ENCODE data around the gene AMOT.

AMOT gene

DNA sequence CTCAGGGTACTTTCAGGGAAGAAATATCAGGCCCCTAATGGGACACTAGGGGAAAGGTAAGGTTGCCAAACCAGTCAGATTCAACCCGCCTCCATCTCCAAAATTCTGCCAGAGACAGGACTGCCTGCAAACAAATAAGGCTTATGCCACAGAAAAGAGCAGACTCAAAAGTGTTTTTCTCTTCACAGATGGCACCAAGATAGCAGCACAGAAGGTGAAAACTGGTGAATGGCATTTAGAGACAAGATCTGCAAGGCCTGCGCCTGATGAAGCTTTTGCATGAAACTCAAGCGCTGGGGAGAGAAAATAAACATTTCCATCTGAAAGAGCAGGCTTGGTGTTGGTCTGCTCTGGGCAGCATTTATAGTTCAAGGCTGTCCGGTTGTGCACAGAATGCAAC lies 27.9 kb downstream of the AMOT start:
- DNase-seq (ENCODE audit: extremely low spot score, insufficient read length, low read depth), result no peak
- FAIRE-seq, result no peak

DNA sequence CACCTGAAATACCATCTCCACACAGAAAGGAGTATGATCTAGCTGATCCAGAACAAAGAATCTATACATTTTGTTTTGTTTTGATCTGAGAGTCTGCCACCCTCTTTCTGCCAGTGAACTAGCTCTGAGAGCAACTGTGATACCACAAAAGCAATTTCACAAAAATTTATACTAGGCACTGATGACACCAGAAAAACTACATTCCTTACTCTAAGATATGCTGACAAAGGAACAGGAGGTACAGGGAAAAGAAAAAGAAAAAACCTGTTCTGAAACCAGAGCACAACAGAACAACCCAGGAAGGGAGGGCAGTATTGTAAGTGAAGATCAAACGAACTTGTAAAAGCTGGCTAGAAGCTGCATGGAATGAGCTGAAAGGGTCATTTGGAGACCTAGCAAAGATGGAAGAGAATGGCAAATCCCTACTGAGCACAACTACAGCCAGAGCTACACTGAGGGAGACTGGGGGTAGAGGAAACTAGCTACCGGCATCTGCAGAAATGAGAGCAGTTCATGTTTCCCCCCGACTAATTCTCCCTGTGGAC lies 31.9 kb downstream of the AMOT start:
- DNase-seq (ENCODE audit: extremely low spot score, insufficient read length, low read depth), result no peak
- no peak for FAIRE-seq

DNA sequence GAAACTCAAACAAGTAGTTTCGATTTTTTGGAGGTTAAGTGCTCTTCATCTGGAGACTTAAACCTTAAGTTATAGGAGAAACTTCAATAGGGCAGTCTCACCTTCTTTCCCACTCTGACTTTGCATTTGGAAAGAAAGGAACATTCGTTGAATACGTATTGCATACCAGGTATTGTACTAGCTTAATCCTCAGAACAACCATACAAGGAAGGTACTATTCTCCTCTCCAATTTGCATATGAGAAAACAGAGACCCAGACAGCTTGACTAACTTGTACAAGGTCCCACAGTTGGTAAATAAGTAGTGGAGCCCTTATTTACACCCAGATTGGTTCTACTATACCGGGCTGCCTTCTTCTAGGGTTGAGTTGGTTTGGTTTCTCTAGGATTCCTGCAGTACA lies 32.6 kb downstream of the AMOT start:
- FAIRE-seq, result no peak

DNA sequence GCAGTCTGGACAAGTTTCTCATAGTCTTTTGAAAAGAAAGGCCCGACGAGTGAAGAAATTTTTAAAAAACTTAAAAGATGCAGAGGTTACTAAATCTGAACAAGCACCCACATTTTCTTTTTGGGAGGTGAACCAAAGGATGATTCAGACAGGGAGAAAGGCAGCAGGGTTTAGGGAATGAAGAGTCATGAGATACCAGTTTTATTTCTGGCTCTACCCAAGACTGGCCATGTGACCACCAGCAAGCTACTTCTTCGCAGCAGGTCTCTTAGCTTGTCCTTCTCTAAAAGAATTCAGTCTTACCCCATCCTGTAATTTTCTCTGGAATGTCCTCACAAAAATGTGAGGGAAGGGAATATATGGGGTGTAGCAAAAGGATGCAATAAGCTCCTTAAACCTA lies 37.6 kb downstream of the AMOT start:
- DNase-seq (ENCODE audit: extremely low spot score, insufficient read length, low read depth) (no peak), FAIRE-seq (no peak)

More for the DNA sequence above, 32.6 kb downstream of the AMOT start:
- DNase-seq (ENCODE audit: extremely low spot score, insufficient read length, low read depth), result no peak

DNA sequence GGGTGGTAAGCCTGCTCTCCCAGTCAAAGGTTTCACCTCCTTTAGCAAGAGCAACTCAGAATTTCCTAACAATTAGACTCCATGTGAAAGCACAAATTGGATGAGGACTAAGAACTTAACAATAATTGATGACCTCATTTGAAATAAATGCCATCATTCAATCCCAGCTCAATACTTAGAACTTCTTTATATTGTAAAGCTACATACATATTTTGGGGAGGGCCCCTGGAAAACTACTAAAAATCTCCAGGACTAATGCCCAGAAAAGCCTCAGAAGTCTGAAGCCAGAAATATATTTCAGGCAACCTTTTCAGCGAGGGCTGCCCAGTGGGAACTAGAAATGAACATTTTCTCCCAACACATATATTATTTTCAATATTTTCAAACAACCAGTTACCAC lies 38.1 kb downstream of the AMOT start:
- no peak for DNase-seq (ENCODE audit: extremely low spot score, insufficient read length, low read depth)
- no peak for FAIRE-seq

DNA sequence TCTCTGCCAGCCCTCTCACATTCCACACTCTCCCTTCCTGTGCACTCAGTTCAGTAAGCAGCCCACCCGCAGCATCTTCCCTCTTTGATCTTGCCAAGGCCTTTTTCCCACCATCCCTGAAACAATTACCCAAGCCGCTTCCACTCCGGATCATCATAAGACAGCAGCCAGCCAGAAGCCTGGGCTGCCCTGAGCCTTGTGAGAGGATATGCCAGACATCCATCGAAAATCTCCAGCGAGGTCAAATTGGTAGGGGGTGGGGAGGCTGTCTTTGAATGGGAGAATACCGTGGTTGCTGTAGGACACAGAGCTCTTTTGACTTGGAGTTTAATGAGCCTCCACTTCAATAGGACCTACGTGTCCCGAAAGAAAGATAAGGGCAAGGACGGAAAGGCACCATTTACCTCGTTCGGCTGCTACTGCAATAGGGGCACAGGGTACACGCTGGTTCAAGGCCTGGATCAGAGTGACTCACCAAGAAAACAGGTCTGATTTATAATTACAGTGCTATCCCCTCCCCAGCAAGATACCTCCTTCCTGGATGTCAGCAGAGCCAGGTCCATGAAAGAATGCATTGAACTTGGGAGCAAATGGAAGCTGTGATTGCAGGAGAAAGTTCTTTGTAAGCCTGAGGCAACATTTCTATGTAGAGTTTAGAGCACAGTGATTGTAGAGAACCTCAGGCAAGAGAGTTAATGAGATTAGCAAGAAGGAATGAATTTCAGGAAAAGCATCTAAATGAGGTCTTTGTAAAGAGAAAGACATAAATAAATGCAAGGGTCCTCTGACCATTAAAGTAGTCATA lies 39.5 kb downstream of the AMOT start:
- FAIRE-seq, result no peak
- no peak for DNase-seq (ENCODE audit: extremely low spot score, insufficient read length, low read depth)

DNA sequence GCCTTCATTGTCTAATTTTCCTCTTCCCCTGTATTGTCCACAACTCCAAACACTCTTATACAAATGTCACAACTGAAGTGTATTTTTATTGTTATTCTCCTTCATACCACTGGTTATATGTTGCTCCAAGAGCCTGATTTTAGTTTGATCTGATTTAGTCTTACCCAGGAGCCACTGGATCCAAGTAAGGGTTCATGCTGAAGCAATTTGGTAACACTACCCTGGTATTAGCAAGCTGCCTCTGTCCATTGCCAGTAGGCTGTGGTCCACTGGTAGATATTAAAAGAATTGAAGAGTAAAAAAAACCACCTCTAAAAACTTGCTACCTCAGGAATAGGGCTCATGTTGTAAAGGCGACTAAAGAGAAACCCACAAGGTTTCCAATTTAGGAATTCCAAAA lies 41.2 kb downstream of the AMOT start:
- DNase-seq (ENCODE audit: extremely low spot score, insufficient read length, low read depth) (no peak), FAIRE-seq (no peak)

DNA sequence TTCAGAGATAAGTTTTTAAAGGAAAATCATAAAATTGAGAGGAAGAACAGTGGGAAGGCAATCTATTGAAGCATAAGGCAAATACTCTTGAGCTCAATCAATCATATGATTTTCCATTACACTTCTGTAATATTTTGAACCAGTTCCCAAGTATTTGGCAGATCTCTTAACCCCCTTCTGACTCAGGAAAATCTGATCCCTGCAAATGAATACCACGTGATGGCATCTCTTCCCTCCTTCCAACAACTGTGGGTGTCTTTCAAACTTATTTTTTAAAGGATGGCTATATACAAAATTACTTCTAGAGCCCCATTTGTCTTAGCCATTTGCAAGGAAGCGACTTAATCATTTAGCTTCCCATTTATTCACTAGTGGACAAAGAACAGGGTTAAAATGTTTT lies 41.9 kb downstream of the AMOT start:
- FAIRE-seq, result no peak

DNA sequence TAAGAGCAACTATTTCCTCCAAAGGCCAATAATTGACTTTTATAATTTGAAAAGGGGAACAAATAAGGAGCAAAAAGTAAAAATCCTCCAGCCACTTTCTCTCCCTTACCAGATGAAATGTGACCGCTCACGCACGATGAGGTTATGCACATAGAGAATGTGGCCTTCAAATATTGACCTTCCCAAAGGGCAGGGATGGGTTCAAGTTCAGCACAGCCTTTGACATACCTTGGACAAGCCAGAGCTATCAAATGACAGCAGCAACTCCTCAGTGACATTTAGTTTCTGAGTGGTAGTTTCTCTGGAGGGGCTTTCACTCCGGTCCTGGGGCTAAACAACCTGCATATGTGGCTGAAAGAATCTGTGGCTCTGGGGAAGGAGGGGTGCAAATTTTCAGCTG lies 50.7 kb downstream of the AMOT start:
- DNase-seq (ENCODE audit: extremely low spot score, insufficient read length, low read depth) (no peak), FAIRE-seq (peak; percentile 63)

More for the DNA sequence above, 41.9 kb downstream of the AMOT start:
- DNase-seq (ENCODE audit: extremely low spot score, insufficient read length, low read depth), result no peak

DNA sequence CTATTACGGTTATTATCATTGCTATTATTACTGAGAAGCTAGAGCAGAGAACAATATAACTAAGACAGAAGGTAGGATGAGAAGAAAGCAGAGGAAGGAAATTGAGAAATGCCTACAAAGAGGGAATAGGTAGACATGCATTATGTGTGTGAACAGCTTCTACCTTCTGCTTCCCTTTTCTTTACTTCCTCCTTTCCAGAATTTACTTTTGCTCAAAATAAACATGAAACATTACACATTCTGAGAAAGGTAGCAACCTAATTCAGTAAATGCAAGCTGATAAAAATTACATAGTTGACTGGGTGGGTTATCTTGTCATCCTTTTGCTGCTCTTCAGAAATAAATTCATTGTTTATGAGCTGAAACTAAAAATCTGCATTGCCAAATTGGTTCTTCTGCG lies 54.6 kb downstream of the AMOT start:
- FAIRE-seq, result peak; percentile 70
- no peak for DNase-seq (ENCODE audit: extremely low spot score, insufficient read length, low read depth)

DNA sequence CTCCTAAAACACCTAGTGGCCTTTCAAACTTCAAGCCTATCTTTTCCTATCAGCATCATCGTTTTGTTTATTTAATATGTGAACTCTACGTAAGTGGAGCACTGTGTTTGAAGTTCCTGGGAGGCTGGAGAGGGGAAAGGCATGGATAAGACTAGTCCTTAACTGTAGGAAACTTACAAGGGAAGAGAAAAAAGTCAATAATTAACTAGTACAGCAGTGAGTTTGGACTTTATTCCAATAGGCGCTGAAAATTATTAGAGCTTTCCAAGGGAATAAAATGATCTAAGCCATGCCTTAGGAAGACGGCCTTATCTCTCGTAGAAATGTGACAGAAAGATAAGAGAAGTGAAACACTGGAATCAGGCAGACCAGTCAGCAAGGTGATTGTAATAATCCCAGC lies 55.3 kb downstream of the AMOT start:
- DNase-seq (ENCODE audit: extremely low spot score, insufficient read length, low read depth) (no peak), FAIRE-seq (no peak)

DNA sequence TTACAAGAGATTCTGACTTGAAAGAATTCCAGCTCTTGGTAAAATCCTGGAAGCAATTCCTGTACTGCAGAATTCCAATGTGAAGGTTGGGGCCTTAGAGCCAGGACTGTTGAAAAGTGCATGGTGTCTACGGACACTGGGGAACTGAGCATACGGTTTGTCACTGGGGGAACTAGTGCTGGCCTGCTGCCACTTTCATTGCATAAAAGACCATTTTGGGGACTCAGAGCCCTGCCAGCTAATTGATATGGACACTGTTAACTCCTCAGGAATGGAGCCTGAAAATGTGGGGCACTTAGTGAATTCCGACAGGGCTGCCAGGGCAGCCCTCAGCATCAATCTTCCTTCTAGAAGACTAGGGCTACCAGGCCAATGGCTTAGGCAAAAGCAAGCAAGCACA lies 55.9 kb downstream of the AMOT start:
- FAIRE-seq (no peak), DNase-seq (ENCODE audit: extremely low spot score, insufficient read length, low read depth) (no peak)

DNA sequence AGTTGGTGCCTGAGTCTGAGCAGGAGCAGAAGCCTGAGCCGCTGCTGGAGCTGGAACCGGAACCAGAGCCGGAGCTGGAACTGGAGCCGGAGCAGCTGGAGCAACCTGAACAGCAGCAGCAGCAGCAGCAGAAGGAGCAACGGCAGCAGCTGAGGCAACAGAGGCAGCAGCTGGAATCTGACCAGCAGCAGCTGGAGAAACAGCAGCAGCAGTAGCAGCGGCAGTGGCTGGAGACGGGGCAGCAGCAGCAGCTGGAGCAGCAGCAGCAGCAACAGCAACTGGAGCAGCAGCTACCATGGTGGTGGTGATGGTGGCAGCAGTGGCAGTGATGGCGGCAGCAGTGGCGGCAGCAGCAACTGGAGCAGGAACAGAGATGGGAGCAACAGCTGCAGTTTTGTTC lies 61.5 kb downstream of the AMOT start:
- no peak for FAIRE-seq
- no peak for DNase-seq (ENCODE audit: extremely low spot score, insufficient read length, low read depth)

DNA sequence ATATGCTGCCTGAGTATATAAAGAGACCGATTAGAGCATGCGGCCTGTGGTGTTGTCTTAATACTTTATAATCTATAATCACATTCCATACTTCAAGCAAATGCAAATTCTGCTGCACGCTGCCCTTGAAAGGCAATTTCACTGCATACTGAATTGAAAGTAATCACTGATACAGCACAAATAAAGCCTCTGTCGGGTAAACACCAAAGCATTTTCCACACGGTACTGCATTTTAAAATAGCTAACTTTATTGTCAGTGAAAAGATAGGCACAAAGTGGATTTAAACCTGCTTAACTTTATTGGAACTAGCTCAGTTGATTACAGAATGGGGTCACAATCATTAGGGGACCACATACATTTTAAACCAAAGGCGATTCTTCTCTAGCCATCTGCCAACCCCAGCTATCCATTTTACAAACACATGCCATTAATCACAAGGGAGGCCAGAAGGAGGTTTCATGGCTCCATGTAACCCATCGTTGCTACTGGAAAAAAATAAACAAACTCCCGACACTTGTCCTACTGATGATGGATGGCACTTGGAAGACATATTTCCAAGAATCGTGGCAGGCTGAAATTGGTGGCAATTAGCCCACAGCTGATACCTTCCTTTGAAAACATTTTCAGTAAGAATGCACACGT lies 65.9 kb downstream of the AMOT start:
- DNase-seq (ENCODE audit: extremely low spot score, insufficient read length, low read depth) (no peak), FAIRE-seq (no peak)

DNA sequence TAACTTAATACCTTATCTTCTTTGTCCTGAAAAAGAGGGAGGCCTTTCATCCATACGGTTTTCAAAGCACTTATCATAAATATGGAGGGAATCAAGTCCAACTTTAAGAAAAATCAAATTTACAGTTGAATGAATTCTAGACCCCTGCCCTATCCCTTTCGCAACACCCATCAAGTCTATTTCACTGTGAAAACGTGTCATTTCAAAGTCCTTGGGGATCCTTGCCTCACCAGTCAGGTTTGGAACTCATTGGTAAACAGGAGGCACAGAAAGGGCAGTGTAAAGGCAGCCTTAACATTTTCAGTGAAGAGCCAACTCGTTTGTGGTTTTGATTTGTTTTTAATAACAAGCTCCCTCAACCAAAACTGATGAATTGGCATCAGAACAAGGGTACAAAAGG lies 66.5 kb downstream of the AMOT start:
- FAIRE-seq, result no peak

DNA sequence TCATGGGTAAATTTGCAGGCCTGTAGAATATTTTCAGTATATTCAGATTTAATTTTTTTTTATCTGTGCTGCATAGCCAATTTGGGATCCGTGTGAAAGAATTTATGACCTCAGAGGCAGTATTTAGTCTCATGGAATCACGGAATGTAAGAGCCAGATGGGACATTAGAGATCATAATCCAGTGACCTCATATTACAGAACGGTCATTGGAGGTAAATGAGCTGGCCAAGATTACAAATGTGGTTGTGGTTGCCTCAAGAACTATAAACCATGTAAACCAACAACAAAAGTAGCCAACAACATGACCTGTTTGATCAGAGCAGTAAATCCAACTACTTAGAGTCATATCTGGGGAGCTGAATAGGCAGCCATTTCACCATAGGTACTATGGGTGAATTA lies 71.6 kb downstream of the AMOT start:
- DNase-seq (ENCODE audit: extremely low spot score, insufficient read length, low read depth) (no peak), FAIRE-seq (no peak)

More for the DNA sequence above, 66.5 kb downstream of the AMOT start:
- DNase-seq (ENCODE audit: extremely low spot score, insufficient read length, low read depth), result no peak

DNA sequence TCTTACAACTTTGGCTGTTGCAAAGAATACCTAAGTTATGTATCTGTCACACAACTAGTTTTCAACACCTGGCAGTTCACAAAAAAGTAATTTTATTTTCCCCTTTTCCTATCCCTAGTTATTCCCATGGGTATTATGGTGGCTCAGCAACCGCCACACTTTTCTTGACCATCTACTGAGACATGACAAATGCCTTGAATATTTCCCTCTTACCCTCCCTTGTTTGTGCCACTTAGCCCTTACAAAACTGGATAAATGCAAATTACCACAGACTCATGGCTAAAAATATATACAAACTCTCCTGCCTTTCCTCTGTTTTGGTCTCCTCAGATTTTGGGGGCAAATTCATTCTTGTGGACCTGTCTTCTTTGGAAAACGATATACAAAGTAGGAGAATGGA lies 72.1 kb downstream of the AMOT start:
- FAIRE-seq, result no peak

DNA sequence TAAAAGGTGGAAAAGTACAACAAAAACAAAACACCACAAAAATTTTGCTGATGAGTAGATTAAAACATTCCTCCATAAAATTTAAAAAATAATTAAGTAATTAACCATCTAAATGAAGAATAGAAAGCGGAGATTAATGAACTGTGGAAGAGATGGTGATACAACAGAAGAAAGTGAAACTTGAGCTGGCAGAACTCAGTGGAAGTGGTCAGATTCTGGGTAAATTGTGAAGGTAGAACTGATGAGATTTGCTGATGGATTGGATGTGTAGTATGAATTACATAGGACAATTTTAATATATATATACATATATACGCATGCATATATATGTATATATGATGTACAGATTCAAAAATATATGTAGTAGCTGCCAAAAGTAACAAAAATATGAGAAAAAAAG lies 73.9 kb downstream of the AMOT start:
- peak; percentile 82 for FAIRE-seq
- DNase-seq (ENCODE audit: extremely low spot score, insufficient read length, low read depth), result no peak

More for the DNA sequence above, 72.1 kb downstream of the AMOT start:
- no peak for DNase-seq (ENCODE audit: extremely low spot score, insufficient read length, low read depth)

DNA sequence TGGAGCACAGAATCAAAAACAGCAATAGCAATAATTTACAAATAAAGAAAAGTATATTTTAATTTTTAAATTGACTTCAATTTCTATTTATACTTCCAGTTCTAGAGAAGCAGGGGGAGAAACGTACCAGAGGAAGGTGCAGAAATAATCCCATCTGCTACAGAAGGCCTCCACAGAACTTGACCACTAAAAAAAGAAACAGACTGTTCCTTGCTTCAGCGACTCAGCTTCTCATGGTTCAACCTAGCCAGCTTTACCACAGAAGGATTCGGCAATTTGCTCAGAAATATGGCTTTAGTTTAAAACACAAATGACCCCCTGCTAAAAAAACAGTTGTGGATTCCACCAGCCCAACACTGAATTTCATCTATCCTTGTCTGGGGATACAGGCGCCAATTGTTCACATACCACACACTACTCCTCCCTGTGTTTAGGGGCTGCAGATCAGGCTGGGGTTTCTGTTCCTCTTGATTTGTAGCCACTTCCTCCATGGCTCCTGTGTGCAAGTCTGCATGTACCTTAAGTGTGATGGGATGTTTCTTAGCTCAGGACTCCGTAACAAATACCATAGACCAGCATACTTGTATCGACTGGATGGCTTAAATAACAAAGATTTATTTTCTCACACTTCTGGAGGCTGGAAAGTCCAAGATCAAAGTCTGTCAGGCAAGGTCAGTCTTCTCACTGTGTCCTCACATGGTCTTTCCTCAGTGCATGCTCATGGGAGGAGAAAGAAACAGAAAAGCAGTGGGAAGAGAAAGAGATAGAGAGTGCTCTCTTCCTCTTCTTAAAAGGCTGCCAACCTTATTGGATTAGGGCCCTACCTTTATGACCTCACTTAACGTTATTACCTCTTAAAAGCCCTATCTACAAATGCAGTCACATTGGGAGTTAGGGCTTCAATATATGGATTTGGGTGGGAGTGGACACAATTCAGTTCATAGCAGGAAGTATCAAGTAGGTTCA lies 79.1 kb downstream of the AMOT start:
- FAIRE-seq (peak; percentile 98), DNase-seq (ENCODE audit: extremely low spot score, insufficient read length, low read depth) (no peak)

DNA sequence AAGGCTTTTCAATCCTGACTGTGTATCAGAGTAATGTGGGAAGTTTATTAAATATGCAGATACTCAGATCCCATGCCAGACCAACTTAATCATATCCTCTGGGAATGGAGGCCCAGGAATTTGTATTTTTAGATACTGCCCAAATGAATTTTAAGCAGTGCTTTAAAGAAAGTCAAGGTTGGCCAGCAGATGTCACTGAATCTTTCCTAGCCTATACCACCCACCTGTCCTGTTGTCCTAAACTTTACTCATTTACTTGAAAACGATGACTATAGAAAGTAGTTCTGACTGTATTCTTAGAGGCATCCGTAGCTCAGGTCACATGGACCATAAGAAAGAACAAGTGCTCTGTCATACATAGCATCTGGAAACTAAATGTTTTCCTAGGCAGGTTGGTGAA lies 79.9 kb downstream of the AMOT start:
- DNase-seq (ENCODE audit: extremely low spot score, insufficient read length, low read depth), result no peak
- FAIRE-seq, result no peak
